Renal cortex interstitium (tissue), 11 donors: ENCODE results near the gene RAB26. TPM values are rescaled to one million over a fixed set of nuclear protein-coding genes. Genes with fewer than 3 reads are reported as not detected.

Experiments used
- DNase-seq, 11 donors: peaks; one replicate each; pipeline ENCODE4 v3.0.0-alpha.2; 2013; ENCODE audit warnings: low read depth in 9 of 11, low spot score in 4 of 11; ENCODE audit errors: extremely low read depth in 1 of 11
- polyA plus RNA-seq, 3 donors: library from polyadenylated mRNA; unstranded; fragments of 120-200 nt; gene quantifications; one replicate each; pipeline ENCODE4 v1.2.1, GENCODE V29; 2013; ENCODE audit not compliant: insufficient read length in 3 of 3

RAB26 gene
- polyA plus RNA-seq, 3 donors, result 2.6 to 3.4 (median 3.0) TPM

GRCh38 chr16:2155091-2155950 lies 6.9 kb downstream of the RAB26 start, which contains the start of gene TRAF7:
Gene TRAF7, plus strand, starts transcription at chr16:2155782. Its CDS starts 8,139 bp downstream, at chr16:2163921.
- peak; percentile 99 to 100 (median 100) for DNase-seq

GRCh38 chr16:2155977-2156848 lies 7.8 kb downstream of the RAB26 start:
- no peak for DNase-seq

- no peak for DNase-seq
These were observed 8.4 kb downstream of the RAB26 start for GRCh38 chr16:2156849-2157224.

GRCh38 chr16:2157480-2158261 lies 9.2 kb downstream of the RAB26 start:
- DNase-seq, result no peak

- no peak for DNase-seq
These were observed 9.8 kb downstream of the RAB26 start for GRCh38 chr16:2158262-2158638.

GRCh38 chr16:2159175-2159838 lies 10.9 kb downstream of the RAB26 start:
- no peak for DNase-seq

GRCh38 chr16:2160915-2161551 lies 12.6 kb downstream of the RAB26 start:
- no peak for DNase-seq

GRCh38 chr16:2161911-2162310 lies 13.5 kb downstream of the RAB26 start:
- DNase-seq, result no peak

GRCh38 chr16:2162676-2163118 lies 14.3 kb downstream of the RAB26 start:
- DNase-seq, result no peak

- no peak for DNase-seq
These were observed 14.9 kb downstream of the RAB26 start for GRCh38 chr16:2163211-2163881.

GRCh38 chr16:2165861-2166260 lies 17.4 kb downstream of the RAB26 start:
- DNase-seq, result no peak

GRCh38 chr16:2166263-2167067 lies 18.0 kb downstream of the RAB26 start:
- DNase-seq, result no peak

- DNase-seq, result no peak
These were observed 18.7 kb downstream of the RAB26 start for GRCh38 chr16:2167068-2167638.

- no peak for DNase-seq
These were observed 21.7 kb downstream of the RAB26 start for GRCh38 chr16:2170080-2170479.

- no peak for DNase-seq
These were observed 22.4 kb downstream of the RAB26 start for GRCh38 chr16:2170587-2171435.
